ENCODE measurements around the gene OR4K14.
"Not testable (repeated sequence)": the region's sequence is repeated elsewhere in the genome, so short reads cannot be mapped to it uniquely, and the experiment has no call there.

Gene OR4K14

DNA sequence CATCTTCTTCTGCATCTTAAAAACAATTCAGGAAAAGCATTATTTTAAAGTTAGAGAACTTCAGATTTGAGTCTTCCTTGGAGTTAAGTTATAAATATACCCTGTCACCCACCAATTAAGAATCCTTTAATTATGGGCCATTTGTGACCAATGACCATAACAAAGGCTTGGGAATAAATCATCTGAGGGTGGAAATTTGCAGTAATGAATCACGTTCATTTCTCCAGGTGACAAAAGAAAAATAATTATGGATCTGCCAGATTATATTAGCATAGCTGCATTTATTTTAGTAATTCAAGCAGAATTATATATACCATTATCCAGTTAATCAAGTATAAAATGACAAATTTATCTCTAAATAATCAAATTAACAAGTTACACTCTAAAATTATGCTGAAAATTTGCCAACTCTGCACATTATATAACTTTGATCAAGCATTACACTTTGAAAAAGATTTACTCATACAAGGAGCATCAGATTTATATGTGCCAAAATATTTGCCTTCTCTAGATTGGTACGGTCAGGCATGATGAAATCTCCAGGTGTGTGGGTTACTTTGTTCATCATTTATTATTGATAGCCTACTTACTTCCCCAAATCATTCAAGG, at the start of gene OR4K14:
TSS of gene OR4K14 (minus strand) at position 51 of the 609 bp plus-strand sequence. CDS start 4,114 bp downstream, outside the sequence.
- no peak for DNase-seq (ENCODE audit: low read depth)

DNA sequence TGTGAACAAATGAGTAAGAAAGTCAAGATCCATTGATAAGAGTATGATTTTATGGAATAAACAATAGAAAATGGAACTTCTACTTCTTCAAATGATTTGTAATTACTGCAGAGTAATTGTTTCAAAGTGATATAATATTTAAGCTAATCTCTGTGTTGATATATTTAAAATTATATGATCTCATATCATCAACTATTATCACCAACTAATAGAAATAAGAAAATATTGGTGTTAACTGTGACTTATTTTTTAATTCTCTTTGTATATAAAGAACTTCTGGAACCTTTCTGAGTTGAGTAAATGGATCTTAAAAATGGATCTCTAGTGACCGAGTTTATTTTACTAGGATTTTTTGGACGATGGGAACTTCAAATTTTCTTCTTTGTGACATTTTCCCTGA, 40.6 kb upstream of the OR4K14 start, which contains the start of gene OR4L1:
TSS of gene OR4L1 (plus strand) at position 301 of the 400 bp plus-strand sequence. CDS start at position 301, 0 bp downstream.
- DNase-seq (ENCODE audit: low read depth) = no peak

DNA sequence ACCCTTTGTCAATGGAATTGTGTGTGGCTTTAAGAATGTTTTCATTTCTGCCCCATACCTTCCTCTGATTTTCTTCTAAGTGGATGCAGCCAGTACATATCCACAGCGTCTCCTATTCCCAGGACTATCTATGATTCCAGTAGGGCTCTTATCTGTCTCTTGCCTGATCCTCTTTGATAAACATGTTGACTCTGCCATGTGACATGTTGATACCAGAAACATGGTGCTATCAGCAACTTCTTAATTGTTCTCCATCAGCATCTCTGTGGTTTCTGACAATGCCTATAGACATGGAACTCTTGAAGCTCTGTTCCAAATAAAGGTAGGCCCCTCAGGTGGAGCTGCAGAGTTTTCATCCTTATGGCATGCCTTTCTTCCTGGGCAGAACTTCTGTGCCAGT, 29.1 kb upstream of the OR4K14 start:
- no peak for DNase-seq (ENCODE audit: low read depth)

DNA sequence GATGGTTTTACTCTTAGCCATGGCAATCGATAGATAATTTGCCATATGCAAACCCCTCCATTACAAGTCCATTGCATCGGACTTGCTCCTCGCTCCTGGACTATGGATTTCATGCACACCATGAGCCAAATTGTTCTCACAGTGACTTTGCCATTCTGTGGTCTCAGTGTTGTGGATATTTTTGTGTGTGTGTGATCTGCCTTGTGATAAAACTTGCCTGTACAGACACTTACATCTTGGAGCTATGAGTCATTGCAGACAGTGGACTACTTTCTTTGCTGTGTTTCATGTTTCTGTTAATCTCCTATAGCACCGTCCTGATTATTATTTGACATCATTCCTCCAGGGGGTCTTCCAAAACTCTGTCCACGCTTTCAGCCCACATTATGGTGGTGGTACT, 25.1 kb upstream of the OR4K14 start:
- no peak for DNase-seq (ENCODE audit: low read depth)

DNA sequence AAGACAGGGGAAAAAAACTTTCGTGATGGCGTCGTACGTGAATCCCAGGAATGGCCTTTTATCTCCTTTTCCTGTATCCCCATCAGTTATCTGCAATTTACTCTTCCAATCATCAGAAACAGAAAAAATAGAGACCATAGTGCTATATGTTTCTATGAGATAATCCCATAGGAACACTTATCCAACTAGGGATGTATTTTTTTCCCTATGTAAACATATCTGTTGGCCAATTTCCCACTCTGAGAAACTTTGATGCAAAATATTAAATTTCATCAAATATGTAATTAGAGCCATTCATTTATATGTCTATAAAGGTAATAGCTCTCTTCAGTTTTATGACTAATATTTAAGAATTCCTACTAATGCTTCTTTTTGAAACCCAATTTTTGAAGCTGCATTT, 16.8 kb upstream of the OR4K14 start, which contains the start of gene OR4K13:
TSS of gene OR4K13 (minus strand) at position 101 of the 400 bp plus-strand sequence. CDS start 1,280 bp downstream, outside the sequence.
- DNase-seq (ENCODE audit: low read depth) = no peak

DNA sequence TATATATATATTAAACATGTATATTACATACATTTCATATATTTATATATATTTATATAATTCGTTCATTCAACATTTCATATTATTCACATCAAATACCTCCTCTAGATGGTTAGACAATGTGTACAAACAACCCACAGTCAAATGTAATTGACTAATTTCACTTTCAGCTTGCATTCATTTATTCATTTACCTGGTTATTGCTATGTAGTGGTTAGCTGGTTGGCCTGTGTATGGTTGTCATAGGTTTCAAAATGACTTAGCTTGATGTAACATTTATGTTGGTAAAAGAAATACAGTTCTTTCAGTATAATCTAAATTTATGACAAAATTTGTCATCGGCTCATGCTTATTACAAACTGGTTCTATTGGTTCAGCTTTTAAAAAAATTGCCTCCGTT, 16.3 kb upstream of the OR4K14 start:
- DNase-seq (ENCODE audit: low read depth) = no peak

DNA sequence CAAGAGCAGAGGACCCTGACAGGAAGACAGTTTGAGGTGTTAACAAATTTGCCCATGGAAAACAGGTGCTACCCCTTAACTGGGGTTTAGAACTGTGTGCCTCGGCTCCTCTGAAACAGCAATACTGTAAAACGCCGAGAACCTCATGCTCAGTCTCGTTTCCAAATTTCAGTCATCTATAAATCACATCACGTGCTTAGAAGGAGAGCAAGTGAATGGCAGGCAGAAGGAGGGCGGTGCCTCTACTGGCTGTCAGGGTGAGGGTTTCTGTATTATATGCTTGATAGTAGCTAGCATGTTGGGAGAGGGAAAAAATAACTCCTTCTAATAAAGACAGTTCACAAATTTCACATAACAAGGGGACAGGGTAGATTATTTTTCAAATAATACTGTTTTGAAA, 12.0 kb upstream of the OR4K14 start:
- DNase-seq (ENCODE audit: low read depth) = no peak

DNA sequence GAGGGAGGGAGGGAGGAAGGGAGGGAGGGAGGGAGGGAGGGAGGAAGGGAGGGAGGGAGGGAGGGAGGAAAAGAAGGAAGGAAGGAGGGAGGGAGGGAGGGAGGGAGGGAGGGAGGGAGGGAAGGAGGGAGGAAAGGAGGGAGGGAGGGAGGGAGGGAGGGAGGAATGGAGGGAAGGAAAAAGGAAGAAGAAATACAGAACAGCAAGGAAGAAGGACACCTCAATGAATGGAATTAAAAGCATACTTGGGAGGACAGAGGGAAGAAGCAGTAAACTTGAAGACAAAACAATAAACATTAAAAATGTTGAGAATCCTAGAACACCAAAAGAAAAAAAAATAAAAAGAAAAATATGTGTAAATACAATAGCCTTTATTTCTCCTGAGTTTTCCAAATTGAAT, 11.0 kb downstream of the OR4K14 start:
- no peak for DNase-seq (ENCODE audit: low read depth)

DNA sequence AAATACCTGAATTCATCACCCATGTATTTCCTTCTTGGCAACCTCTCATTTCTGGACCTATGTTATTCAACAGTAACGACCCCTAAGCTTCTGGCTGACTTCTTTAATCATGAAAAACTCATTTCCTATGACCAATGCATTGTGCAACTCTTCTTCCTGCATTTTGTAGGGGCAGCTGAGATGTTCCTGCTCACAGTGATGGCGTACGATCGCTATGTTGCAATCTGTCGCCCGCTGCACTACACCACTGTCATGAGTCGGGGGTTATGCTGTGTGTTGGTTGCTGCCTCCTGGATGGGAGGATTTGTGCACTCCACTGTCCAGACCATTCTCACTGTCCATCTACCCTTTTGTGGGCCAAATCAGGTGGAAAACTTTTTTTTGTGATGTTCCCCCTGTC, 16.8 kb downstream of the OR4K14 start:
- DNase-seq (ENCODE audit: low read depth) = no peak

DNA sequence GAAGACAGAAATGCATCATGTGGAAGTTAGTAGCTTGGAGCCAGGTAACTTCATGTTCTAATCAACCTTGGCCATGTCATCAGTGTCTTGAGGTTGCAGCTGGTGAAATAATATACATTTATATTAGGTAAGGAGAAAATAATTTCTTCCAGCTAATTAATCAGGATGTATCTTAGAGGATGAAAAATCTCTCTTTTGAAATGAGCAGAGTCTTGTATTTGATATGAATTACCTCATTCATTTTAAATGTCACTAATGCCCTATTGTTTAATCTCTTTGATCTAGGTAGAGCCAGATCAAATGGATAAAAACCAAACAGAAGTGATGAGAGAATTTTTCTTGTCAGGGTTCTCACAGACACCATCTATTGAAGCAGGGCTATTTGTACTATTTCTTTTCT, 17.2 kb downstream of the OR4K14 start, which contains the start of gene OR4Q2:
TSS of gene OR4Q2 (plus strand) at position 301 of the 400 bp plus-strand sequence.
- no peak for DNase-seq (ENCODE audit: low read depth)

DNA sequence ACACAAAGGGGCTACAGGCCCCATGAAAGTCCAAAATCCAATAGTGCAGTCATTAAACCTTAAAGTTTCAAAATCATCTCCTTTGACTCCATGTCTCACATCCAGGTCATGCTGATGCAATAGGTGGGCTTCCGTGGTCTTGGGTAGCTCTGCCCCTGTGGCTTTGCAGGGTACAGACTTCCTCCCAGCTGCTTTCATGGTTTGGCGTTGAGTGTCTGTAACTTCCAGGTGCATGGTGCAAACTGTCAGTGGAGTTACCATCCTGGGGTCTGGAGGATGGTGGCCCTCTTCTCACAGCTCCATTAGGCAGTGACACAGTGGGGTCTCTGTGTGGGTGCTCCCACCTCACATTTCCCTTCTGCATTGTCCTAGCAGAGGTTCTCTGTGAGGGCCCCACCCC, 25.7 kb downstream of the OR4K14 start:
- DNase-seq (ENCODE audit: low read depth) = no peak

GRCh38 chr14:19975291-19975690, 43.8 kb downstream of the OR4K14 start, which contains the start of gene OR4K15:
Gene OR4K15, plus strand, starts transcription at chr14:19975591. Its CDS starts 0 bp downstream, at chr14:19975591.
- no peak for DNase-seq (ENCODE audit: low read depth)

- DNase-seq (ENCODE audit: low read depth) = no peak
Measured at GRCh38 chr14:19974844-19975243, 44.3 kb downstream of the OR4K14 start.

GRCh38 chr14:19969735-19970134, 49.4 kb downstream of the OR4K14 start:
- DNase-seq (ENCODE audit: low read depth) = not testable (repeated sequence)

Data from GM04504 (cell line).